ENCODE results near the gene FMN1.

Gene FMN1

DNA sequence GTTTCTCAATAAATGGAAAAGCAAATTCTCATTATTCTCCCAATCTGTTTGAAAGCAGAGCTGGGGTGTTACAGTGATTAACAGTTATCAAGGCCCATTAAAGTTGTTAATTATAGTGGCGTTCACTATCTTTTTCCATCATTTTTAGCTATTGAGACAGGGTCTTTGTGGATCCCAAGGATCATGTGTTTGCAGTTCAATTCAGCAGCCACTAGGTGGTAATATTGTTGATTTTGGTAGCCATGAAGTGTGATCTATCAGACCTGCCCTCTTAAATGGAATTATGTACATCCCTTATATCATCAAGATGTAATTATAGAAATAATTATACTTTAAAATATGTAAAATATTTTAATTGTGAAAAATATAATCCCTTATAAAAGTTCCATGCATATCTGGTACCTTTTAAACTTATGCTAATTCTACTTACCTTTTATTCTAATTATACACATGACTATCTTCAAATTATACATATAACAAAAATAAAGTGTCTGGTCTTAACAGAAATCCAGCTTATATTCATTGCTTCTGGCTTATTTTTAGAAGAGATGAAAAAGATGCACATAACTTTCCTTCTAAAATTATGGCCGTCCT, 350.3 kb downstream of the FMN1 start:
- no peak for DNase-seq

DNA sequence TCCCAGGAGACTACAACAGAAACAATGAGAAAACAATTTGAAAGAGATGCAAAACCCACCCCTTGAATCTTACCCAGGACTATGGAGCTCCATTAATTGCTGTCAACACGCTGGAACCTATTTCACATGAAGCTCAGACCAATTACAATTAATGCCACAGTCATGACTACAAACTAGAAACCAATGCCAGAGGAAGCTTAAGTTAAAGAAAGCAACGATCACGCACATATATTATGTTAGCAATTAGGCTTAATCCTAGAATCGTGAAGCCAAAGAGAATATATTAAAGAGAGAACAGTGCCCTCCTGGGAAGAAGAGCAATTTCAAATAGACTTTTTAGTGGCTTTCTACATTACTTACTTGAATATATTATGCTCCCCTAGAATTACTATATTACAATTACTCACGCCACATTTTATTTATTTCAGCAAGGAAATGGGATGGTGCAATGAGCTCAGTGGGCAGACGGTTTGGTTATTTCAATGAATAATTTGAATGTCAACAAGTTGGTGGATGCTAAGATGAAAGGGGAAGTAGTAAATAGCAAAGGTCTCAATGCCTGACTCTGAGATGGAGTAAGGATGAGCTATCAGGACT, 351.2 kb downstream of the FMN1 start:
- DNase-seq: no peak

DNA sequence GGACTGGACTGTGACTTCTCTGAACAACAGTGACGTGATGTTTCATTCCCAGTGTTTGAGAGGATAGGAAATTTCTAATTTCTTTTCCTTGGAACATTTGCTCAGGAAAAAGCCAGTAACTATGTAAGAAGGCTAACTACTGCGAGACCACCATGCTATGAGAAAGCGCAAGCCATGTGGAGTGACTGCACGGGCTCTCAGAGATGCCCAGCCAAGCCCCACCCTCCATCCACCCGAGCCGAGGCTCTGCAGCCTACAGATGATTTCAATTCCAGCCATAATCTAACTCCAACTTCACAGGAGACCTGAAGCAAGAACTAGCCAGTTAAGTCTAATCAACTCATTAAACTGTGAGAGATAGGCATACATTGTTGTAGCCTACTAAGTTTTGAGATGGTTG, 352.4 kb downstream of the FMN1 start:
- DNase-seq: no peak

DNA sequence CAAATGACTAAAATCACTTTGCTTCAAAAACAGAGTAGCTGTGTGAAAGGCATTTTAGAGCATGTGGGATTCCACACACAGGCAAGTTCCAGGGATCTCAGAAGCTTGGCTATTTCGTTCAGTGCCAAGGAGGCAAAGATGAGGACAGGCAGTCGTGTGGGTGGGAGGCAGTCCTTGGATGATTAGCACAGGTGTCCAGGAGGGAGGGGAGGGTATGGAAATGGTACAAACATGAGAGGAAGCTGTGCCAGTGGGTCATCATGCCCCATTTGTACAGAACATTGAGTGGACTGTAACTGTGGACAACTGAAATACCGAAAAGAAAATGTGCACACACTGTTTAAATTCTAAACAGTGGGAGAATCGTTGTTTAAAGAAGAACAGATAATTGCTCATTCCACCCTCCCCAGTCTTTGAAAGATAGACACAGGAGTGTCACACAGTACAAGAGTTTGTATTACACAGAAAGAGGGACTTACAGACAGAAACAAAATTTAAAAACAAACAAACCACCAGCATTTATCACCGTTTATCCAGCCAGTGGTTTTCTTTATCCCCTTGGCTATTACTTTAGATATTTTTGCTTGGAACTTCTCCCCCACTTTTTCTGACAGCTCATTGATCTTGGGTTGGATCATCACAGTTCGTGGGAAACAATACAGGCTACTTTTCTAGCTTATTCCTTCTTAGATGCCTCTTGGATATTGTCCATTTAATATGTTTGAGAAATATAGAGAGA, 353.8 kb downstream of the FMN1 start:
- no peak for DNase-seq

DNA sequence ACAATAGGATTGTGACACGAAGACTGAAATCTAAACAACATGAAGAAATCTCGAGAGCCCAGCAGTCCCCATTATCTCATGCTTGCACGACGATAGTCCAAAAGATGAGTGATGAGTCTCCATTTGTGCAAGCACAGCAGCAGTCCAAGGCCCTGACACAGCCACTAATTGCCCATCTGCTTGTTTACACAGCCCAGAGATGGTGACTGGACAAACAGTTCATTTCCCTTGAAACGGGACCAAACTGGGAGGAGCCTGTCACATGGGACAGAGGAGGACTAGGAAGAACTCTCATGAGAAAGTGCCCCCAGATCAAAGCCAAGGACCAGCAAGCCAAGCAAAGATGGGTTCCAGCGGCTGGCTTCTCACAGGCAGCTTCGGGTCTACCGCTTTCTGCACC, 355.7 kb downstream of the FMN1 start:
- DNase-seq: no peak

DNA sequence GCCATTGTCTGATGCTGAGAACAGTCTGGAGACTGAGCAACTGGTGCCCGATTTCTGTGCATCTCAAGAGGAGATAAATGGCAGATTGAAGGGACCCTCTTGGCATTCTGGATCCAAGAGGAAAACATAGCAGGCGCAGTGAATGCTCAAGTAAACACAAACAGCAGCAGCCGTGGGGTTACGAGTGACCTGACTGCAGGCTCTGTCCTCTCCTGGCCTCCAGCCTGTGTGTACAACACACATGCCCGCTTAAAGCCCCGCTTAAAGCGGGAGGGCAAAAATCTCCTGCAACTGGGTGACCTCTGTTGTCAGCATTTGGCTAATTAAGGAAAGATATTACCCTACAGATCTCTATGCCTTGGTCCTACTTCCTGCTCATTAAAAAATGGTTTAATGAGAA, 356.2 kb downstream of the FMN1 start:
- no peak for DNase-seq

DNA sequence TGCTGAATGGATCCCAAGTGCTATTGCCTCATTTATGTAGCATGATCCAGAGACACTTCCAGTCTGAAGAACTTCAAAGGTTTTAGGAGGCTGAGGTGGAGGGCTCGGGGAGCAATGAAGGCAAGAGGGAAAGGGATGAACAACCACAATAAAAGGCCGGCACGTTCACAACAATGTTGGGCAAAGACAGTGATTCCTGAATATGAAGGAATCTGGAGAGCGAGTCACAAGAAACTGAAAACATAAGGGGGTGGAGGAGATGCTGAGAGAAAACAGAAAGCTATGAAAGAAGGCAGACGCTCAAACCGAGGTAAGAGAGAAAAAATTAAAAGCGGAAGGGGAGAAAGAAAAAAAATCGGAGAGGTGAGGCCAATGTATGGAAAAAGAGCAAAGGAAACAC, 356.6 kb downstream of the FMN1 start:
- no peak for DNase-seq

DNA sequence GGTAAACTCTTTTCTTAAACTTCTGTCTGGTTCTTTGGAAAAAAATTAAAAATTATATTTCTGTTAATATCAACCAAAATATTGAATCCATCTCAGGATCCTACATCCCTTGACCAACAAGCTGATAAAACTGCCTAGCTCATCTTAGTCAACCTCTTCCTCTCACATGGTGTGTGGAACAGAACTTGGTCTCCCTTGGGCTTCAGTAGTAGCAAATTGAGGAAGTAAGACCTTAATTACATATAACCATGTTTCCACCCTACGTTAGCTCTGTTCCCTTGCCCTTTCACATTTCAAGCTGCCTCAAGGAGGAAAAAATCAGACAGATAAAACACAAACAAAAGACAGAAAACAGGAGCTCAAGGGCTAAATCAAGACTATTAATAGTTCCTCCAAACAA, 360.4 kb downstream of the FMN1 start:
- DNase-seq: no peak

DNA sequence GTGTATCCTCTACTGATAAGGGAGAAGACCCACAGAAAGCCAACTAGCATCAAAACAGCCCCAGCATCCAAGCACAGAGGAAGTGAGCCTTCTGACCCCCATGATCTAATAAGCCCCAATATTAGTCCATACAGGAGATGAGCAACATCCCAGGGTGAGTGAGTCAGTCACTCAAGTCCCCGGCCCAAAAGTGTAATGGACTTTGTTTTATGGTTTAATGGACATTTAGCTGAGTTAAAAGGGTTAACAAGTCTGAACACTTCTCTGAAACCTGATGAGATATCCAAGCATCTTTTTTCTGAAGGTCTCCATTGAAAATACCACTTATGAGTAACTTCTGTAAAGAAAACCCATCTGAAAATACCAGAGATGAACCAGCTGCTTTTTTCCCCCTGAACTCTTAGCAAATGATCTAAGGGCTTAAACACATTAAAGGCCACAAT, 361.1 kb downstream of the FMN1 start:
- DNase-seq: no peak

DNA sequence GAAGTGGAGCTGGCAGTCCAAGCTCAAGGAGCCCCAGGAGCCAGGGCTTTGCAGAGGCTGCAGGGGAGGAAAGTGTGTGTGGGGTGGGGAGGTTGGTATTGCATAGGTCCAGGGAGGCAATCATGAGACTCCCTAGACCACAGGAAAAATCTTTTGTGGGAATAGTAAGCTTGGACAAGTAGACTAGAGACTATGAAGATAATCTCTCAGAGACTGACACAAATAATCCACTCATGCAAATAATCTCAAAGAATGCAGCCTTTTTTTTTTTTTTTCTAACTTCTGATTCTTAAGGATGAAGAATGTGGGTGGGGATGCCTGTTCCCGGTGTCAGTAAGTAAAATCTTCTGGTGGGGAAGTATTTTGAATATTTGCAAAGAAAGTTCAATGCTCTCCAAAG, 363.0 kb downstream of the FMN1 start:
- no peak for DNase-seq

DNA sequence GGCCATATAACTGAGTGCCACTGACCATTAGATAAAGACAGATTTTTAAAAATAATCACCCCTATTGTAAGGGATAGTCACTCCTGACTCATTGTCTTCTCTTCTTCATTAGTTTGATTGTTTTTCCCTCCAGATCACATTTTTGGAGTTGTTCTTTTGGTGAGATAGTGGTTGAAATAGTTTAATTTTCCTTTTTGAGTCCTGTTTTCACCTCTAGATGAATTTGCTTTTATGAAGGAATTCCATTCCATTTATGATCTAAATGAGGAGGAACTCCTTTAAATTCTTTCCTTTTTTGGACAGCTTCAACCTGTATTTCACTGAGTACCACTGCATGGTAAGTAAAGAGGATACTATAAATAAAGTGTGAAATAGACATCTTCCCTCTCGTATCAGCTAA, 364.3 kb downstream of the FMN1 start:
- DNase-seq: no peak

DNA sequence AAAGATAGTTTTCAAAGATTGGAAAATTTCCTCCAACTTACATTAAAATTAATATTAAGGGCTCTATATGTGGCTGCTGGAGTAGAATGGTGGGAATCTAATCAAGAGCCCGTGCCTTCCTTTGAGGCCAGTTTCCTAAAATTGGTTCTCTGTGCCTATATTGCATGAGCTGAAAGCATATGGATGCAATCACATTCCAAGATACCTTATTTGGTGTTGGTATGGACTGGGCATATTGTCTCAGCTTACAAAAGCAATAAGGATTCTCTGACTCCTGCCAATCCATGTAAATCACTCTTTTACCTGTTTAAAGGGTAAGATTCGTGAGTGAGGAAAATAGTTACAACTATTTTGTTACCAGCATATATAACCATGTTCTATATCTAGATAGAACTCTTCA, 365.1 kb downstream of the FMN1 start:
- DNase-seq: no peak

DNA sequence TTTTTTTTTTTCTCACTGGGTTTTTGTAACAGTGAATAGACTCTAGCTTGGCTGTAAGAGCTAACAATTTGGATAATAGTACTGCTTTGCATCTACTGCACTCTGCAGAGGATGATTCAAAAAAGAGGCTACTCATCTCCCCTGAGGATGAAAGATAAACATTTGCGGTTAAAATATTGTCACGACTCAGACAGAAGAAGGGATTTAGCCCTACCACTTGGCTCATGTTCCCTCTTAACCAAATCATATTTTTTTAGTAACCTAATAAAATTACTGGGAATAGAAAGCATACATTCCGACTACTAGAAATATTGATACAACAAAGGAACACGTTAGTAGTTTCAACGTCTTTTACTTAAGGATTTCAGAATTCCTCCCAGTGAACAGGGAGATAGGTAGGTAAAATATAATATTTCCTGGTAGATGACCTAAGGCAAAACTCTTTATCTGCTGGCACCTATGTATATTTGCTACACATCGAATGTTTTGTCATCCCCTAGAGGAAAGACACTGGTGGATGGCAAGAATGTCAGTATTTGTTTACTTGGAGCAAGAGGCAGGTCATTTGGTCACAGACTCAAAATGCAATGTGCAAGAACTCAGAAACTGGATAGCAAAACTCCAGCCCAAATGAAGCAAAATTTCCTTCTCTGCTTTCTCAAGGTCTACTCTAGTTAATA, 365.9 kb downstream of the FMN1 start:
- peak; percentile 85 for DNase-seq

DNA sequence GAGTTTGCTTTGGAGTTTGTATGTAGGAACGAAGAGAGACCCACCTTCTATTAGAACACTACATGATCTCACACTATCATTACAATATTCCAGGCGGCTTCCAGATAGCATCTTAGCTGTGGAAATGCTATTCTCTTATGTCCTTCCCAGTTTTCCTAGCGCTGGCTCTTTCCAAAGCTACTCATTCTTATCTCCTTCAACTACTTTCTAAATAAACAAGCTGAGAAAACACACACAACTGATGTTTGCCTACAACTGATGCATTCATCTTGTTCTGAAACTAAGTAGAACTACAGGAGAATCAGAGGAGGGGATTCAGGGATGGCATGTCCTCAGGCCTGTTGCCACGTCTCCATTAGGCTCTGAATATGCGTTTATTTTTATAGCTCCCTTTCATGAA, 367.8 kb downstream of the FMN1 start:
- DNase-seq: no peak

DNA sequence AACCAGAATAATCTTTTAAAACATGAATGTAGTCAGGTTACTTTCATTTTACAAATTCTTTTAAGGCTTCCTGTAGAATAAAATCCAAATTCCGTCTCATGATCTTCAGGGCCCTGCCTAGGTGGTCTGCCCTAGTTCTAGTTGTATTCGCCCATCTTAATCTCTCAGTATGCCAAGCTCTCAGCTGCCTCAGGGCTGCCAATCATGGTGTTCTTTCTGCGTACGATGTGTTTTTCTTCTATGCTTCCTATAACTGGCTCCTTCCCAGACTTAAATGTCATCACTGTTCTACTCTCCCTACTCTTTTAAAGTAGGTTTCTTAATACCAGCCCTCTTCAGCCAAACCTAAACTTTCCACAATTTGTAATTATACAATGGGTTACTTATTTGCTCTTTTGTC, 369.3 kb downstream of the FMN1 start:
- no peak for DNase-seq

DNA sequence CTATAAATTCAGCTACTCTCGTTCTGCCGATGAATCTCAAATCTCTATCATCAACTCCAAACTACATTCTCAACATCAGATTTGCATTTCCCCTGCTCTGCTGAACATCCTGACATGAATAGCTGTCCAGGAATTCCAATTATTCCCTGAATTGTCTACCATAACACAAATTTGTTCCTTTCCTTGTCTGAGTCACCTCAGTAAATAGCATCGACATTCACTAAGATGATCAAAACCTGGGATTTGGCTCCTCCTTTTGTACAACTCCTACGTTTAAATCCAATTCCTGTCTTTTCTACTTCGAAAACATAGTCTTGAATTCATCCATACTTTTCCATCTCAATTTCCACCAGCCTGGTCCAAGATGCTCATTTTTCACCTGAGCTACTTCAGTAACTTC, 369.7 kb downstream of the FMN1 start:
- DNase-seq: peak; percentile 35

DNA sequence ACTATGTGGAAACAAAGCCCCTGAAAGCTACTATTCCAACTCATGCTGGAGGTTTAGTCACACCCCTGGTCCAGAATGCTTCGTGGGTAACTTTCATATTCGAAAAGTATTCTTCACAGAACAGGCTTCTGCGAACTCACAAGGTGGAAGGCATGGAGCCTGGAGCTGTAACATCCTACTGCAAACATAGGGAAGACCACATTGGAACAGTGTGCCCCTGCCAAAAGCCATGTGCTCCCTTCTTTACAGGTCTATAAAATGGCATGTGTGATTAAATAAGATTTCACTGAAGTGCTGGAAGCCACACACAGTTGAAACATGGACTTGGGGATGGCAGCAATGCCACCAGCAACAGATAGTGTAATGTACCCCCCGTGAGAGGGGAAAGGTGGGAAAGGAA, 370.8 kb downstream of the FMN1 start:
- DNase-seq: no peak

DNA sequence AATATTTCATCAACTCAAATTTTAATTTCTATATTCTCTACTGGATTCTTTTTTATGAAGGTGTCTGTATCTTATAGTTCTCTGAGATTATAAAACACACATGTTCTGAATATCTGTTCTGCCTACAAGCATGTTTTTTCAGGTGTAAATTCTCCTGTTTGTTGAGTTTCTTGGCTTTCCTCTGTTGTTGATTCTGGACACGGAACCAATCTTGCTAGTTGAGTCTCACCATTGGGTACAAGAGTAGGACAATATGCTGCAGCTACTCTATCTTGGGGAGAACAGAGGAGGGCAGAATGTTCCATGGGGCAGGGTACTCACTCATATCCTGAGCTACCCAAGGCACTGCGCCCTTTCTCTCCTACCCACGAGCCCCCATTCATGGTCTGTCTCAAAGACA, 371.8 kb downstream of the FMN1 start:
- DNase-seq: no peak

DNA sequence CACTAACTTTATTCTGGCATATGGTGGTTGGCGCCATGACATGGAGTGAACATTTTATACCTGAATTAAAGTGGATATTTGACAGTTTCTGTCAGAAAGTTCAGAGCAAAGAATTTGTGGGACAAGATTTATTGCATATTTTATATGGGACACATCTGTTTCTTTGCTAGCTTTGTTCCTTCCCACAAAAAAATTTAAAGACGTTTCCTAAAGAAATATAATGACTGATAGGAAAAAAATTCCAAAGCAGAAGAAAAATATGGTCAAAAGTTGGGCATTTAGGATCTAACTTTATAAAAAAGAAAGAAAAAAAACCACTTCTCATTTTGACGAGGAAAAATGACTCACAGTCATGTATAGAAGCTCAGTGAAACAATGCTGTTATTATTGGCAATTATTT, 375.1 kb downstream of the FMN1 start:
- no peak for DNase-seq

DNA sequence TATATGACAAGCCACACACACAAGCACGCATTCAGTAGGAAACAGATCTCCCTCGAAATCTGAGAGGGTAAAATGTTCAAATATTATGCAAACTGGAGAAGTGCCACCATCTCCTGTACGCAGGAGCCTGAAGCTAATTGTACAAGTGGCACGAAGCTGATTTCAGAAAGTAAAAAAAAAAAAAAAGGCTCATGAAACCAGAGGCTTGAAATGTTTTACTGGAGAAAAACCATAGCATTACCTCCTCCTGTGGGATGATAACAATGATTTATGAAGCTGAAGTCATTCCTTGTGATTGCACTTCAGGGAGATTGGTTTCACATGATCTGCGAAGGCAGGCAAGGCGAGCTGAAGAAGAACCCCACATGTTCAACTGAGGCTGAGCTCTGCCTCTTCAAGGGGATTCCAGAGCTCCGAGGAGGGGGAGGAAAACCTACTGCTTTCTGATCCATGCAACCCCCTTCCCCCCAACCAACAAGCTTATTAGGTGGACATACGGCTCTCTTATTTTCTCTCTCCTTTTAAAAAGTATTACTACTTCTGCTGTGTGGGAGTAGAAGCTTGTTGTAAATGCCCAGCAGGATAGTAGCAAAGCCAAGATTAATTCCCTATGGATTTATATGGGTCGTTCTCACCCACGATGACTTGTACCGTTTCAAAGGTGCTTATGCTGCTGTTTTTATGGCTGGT, 375.6 kb downstream of the FMN1 start:
- no peak for DNase-seq

DNA sequence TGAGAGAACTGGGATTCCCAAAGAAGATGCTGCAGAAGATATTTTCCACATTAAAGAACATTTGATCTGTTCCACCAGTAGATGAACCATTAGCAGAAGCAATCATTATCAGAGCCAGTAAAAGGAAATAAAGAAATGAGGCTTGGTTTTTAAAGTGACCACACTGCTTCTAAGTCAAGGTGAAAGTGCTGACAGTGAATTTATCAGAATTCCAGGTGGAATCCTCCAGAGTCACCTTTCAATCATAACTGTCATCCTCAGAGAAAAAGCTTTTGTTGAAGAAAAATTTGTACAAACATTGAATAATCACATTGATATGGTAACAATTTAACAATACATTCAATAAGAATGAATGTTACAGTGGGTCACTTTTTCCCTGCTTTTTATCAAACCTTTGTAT, 376.9 kb downstream of the FMN1 start:
- DNase-seq: no peak

DNA sequence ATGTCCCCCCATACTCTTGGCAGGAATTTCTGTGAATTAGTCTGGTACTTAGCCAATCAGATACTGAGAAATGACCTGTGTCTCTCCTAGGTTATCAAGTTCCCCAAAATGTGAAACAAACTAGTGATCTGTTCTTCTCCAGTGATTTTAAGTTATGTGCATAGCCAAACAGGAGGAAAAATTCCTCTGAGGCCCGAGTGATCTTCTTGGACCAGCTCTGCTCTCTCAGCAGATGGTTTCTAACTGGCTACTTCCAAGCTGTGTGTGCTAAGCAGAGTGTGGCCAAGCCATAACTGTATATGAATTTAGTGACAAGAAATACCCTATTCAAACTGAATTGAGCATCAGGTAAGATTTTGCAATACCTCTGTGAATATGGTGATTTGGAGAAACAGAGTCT, 387.2 kb downstream of the FMN1 start:
- no peak for DNase-seq

DNA sequence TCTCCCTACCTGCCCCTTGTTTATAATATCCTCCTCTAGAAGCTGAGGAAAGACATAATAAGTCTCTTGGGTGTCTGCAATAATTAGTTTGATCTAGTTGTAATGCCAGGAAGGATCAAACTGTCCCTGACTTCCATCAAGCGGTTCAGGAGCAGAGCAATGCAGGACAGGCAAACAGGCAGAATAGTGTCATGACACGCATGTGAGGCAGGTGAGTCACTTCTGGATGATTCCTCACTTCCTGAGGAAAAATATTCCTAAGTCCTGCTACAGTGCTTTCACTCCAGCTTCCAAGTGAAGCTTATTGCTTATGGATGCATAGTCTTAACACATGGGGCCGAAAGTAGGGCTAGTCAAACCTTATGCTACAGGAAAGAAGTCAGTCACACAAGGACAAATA, 390.9 kb downstream of the FMN1 start:
- DNase-seq: no peak

Measured in amniotic stem cell (primary cell).